GM18505 (cell line): ENCODE data around the gene DDX27.

Experiments
- ATAC-seq: cut with Tn5 transposase; IDR thresholded peaks from one replicate; pipeline ENCODE4 v1.9.1; 2021; ENCODE audit not compliant: unreplicated experiment
- POLR2A ChIP-seq: IDR thresholded peaks from 4 replicates; pipeline ENCODE4 v1.6.1; 2011; ENCODE audit warnings: borderline replicate concordance; ENCODE audit not compliant: insufficient read depth, insufficient read length; ENCODE audit errors: extremely low read depth

DDX27 gene

DNA sequence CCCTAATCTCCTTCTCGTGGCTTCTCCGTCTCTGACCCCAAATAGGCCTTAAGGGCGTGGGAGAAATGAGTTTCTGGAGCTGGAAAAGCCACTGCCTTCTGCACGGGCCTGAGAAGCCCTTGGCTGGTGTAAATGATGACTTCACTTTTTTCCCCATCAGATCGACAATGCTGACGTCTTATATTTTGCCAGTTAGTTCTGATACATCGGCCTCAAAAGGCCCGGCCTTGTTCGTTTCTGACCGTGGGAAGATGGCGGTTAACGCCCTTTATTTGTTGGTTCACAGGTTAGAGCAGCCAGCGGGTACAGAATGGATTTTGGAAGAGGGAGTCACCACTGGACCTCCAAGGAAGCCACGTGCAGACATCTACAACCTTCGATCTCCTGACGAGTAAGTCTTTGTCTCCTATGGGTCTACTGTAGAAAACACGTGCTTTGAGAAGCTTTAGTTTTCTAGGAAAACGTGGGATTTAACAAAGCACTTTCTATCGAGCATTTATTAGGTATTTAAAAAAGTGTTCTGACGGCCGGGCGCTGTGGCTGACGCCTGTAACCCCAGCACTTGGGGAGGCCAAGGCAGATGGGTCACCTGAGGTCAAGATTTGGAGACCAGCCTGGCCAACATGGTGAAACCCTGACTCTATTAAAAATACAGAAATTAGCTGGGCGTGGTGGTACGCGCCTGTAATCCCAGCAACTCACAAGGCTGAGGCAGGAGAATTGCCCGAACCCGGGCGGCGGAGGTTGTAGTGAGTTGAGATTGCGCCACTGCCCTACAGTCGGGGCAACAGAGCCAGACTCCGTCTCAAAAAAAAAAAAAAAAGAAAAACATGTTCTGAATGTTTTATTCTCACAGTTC lies 59.8 kb downstream of the DDX27 start:
- TF ChIP-seq POLR2A: no peak
- ATAC-seq: no peak

DNA sequence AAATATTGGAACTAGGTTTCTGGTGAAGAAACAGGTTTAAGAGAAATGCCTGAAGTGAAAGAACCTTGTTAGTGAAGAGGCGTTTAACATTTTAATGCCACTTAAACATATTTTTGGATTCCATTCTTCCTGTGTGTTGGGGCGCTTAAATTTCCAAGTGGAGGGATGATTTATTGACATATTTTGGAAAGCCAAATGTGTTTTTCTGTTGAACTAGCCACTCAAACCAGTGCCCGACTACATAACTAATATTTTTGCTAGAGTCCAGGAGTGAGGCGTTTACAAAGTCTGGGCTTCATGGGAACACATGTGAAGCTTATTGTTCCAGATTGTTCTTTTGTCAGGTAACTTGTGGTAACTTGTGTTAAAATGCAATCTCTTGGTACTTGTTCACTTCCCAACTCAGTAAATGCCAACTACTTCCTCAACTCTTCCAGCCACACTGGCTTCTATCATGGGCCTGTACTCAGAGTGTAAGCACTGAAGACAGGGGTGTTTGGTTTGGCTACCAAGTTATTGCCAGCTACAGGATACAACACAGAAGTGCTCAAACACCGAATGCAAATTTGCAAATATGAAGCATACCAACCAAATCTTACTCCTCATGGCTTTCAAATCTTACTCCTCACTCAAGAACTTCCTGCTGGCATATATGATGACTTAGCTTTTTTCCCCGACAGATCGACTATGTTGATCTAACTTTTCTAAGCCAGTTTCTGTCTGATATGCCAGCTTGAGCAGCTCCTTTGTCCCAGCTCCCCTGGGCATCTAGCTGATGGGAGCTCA lies 60.7 kb downstream of the DDX27 start:
- ATAC-seq: no peak
- no peak for TF ChIP-seq POLR2A

DNA sequence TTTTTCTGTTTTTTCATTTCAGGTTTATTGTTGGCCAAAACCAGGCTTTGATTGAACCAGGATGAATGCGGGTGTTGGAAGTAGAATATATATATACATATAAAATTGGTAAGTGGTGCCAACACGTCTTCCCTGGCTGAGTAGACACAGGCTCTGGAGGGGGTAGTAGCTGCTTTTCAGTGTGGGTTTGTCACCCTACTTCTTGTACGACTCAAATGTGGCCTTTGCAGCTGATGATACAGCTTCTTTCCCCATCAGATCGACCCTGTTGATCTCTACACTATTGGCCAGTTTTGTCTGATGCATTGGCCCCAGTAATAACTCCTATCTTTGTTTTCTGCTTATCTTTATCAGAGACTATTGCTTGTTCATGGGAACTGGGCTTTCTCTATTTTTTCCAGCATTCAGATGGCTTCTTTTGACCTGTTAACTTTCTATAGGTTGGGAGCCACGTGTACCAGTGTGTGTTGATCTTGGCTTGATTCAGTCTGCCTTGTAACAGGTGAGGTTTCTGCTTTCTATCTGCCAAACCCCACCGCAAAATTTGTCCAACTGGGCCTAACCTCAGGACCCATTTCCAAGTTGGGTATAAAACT lies 61.3 kb downstream of the DDX27 start:
- ATAC-seq: no peak
- TF ChIP-seq POLR2A: peak; percentile 4

DNA sequence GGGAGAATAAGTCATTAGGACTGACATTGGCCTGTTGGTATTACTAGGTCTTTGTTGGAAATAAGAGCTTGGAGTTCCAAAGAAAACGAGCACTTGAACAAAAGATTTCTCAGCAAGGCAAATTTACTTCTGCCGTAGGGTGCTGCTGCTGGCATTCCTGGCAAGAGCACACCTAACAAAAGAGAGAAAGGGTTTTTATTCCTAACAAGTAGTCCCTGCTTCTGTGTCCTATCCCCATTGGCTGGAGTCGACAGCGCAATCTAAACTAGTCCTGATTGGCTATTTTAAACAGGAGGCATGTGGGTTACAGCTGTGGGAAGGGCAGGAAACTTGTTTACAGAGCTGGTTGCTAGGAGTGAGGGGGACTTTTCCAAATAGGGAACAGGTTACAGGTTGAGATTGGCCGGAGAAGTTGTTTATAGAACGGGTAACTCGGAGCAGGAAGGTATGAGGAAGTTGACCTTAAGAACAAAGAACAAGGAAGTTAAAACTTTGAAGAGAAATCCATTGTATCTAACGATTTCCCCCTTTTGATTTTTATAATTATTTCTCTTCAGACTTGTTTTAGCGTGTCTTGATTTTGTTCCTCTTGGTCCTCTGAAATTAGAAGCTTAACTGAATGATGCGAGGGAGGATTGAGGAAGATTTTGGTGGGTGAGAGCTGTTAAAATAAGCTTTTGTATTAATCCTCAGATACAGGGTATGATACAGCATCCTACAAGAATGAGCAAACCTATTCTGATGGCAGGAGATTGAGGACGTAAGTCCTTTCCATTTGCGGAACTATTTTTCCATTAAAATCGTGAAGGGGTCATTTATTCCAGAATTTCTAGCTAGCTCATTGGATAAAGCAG lies 62.1 kb downstream of the DDX27 start:
- peak; percentile 8 for TF ChIP-seq POLR2A
- no peak for ATAC-seq

DNA sequence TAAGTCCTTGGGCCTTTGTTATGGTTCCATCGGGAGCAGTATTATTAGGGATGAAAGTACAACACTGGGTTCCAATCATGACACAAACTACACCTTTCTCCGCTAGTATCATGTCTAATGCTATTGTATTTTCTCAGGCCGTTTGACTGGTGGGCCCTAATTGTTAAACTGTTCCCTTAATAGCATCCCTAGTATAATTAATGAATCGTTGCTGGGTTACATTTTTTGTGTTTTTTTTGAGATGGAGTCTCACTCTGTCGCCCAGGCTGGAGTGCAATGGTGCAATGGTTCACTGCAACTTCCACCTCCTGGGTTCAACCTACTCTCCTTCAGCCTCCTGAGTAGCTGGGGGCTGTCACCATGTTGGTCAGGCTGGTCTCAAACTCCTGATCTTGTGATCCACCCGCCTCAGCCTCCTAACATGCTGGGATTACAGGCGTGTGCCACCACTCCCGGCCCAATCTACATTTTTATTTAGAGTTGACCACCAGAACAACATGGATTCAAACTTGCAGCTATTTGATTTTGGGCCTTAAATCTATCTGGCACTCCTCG lies 62.8 kb downstream of the DDX27 start:
- ATAC-seq: no peak

DNA sequence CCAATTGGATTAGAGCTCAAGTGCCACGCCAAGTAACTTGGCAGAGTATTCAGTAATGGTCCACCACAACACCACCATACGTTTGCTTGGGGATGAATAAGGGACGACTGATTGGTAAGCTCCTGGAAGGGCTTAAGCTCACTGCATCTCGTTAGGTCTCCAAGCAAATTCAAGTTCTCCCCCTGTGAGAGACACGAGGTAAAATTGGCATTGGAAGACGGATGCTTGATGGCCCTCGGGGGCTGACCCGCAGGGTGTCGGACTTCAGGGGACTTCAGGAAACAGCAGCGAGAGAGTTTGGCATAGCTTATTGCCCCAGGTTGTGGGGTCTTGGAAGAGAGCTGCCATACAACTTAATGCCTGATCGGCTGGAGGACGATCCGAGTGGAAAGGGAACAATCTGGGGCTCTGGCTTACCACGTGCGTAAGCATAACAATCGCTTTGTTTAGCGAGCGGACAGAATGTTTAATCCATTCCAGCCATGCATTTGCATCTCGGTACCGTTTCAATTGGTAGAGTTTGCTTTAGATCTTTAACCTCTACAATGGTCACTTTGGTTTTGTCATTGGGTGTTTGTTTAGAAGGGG lies 63.5 kb downstream of the DDX27 start:
- TF ChIP-seq POLR2A: peak; percentile 40

More for the DNA sequence above, 62.8 kb downstream of the DDX27 start:
- no peak for TF ChIP-seq POLR2A

DNA sequence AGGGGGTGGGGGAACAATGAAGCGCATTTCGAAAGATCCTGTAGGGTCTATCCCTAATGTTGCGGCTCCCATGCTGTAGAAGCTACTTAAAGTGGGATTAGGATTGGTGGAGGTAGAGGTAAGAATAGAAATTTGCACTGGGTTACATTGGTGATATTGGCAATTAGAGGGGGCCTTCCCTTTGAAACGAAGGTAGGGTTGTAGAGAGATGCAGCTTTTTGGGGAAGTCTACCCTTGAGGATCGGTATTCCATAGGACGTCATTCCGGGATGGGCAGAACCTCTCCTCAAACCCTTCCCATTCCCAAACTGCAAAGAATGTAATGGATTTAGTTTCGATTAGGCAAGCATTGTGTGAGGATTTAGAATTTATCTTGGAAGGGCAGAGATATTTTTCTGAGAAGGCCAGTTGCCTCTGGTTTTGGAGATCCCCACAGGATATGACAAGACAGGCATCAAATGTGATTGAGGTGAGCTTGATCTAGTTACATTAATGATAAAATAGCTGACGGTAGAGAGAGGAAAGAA lies 64.0 kb downstream of the DDX27 start:
- no peak for ATAC-seq
- TF ChIP-seq POLR2A: no peak

More for the DNA sequence above, 63.5 kb downstream of the DDX27 start:
- no peak for ATAC-seq

DNA sequence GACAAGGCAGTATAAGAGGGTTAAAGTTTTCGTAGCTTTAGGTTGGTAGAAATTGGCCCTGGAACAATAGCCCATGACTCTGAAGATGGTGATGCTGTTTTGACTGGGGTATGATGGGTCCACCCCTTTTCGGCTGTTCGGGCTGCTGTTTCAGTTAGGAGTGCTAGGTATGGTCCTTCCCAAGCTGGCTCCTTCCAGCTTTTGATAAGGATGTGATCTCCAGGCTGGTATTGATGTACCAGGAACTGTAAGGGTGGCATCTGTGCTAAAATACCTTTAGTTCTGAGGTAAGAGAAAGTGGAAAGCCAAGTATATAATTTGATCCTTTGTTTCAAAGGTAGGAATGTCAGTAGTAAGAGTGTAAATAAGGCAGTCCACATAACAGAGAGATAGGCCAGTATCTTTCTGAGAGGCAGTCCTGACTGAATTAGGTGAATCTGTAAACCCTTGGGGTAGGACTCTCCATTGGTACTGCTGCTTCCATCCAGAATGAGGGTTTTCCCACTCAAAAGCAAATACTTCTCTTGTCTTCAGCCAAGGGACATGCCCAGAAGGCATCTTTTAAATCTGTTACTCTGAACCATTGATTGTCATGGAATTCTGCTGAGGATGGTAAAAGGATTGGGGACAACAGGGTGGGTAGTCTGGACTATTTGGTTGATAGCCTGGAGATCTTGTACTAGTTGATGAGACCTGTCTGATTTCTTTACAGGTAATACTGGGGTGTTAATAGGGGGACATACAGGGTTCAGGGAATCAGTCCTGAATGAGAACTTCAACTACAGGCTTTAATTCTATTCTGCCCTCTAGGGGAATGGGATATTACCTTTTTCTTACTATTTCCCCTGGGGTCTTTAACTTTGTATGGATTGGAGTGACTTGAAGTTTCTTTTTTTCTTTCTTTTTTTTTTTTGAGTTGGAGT lies 64.7 kb downstream of the DDX27 start:
- TF ChIP-seq POLR2A: no peak
- no peak for ATAC-seq

DNA sequence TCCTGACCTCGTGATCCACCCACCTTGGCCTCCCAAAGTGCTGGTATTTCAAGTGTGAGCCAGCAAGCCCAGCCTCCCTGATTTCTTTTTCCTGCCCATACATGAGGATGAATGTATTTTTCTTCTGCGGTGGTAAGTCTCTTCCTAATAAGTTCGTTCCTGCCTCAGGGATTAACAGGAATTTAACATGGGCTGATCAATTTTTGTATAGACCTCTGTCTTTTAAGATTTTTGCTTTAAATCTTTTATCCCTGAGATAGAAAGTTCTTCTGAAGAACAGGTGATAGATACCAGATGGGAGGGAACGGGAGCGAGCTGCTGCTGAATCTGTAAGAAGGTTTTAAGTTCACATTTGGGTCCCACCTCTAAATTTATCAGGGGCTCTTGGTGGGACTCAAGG lies 65.6 kb downstream of the DDX27 start:
- no peak for ATAC-seq
- no peak for TF ChIP-seq POLR2A

DNA sequence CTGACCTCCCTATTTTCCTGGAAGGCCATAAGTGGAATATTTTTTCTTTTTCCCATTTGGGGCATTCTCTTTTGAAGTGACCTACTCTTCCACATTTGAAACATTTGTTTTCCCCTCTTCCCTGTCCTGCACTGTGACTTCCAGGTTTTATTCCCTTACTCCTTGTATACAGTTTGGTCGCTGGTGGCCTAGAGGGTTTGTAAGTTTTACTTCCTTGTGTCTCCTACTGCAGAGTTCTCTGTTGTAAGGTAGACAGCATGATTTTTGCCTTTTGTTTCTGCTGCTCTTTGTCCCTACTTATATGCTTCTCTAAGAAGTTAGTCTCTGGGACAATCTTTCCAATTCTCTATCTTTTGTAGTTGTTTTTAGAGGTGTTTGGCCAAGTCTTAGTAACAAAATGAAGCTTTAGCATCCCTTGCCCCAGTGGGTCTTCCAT lies 66.0 kb downstream of the DDX27 start:
- no peak for TF ChIP-seq POLR2A
- ATAC-seq: no peak
